Adrenal gland (tissue), 12 donors: ENCODE data around the gene ZMYND8. TPM values are rescaled to one million over a fixed set of nuclear protein-coding genes. Genes with fewer than 3 reads are reported as not detected.

Source experiments
- DNase-seq, 7 donors: peaks; one replicate each; pipeline ENCODE4 v3.0.0-alpha.2; 2019 to 2020
- H3K27ac ChIP-seq, 5 donors: fragments of 200-600 bp; sonication (generic) in 4 of 5; 1 replicate in 3 of 5; 2 replicates in 2 of 5; pipeline versions ENCODE4 v1.5.1 to v1.8.0; 2016 to 2020; ENCODE audit warnings: mild to moderate bottlenecking in 1 of 5
- H3K27me3 ChIP-seq: fragments of 200-600 bp; 2 replicates; pipeline ENCODE4 v1.8.0; 2021
- H3K36me3 ChIP-seq, 2 donors: fragments of 200-600 bp; replicated peaks in 1 of 2; 1 replicate in 1 of 2; 2 replicates in 1 of 2; pipeline versions ENCODE4 v1.5.1 to v1.8.0; 2018 to 2022
- H3K4me1 ChIP-seq, 2 donors: fragments of 200-600 bp; replicated peaks in 1 of 2; 1 replicate in 1 of 2; 2 replicates in 1 of 2; pipeline versions ENCODE4 v1.5.1 to v1.8.0; 2018 to 2021
- H3K4me3 ChIP-seq, 4 donors: fragments of 200-600 bp; sonication (generic) in 3 of 4; one replicate each; pipeline ENCODE4 v1.5.1; 2016 to 2018
- H3K9me3 ChIP-seq, 3 donors: fragments of 200-600 bp; sonication (generic) in 1 of 3; replicated peaks in 1 of 3; 1 replicate in 2 of 3; 2 replicates in 1 of 3; pipeline versions ENCODE4 v1.5.1 to v1.8.0; 2016 to 2021
- POLR2A ChIP-seq, 2 donors: fragments of 450-650 bp; IDR thresholded peaks; one replicate each; pipeline ENCODE4 v1.6.1; 2017; ENCODE audit warnings: antibody characterized with exemption in 2 of 2, mild to moderate bottlenecking in 2 of 2, moderate library complexity in 1 of 2
- WGBS, 4 donors: extraction: QIAGEN DNeasy Blood & Tissue Kit in 2 of 4; methylation state at CpG; one replicate each; pipeline versions ENCODE4 v1.1.5 to v1.1.7; 2013 to 2017; 5-methylcytosine and 5-hydroxymethylcytosine counted together
- intact Hi-C, 2 donors: fragments of 100-400 bp; cut with DNase I; formaldehyde crosslinking; loops; one replicate each; pipeline versions ENCODE4 v1.14.1 to v1.15.0; 2022 to 2023
- polyA plus RNA-seq, 3 donors: library from polyadenylated mRNA; stranded (reverse); fragments of 200-250 nt in 2 of 3; fragments of 350-450 nt in 1 of 3; fragmentation: Illumina TruSeq in 1 of 3; extraction: RNeasy Lipid Tissue Mini Kit (QIAGEN cat#74804) in 1 of 3; gene quantifications; one replicate each; pipeline ENCODE4 v1.2.3, GENCODE V29; 2013 to 2014
- total RNA-seq, 9 donors: library from RNA; depleted of rRNA in 4 of 9; stranded (reverse); fragments of >200 nt in 4 of 9; fragments of 120-200 nt in 1 of 9; fragmentation: NEBNext Ultra II Directional in 1 of 9; extraction: Animal tissue kit (Norgen Biotek cat#: 25700) in 1 of 9; gene quantifications; one replicate each; pipeline versions ENCODE4 v1.1.0 to v1.2.4, GENCODE V29; 2013 to 2023
- TF ChIP-seq, protein P1 (sequence below), 6 experiments: fragments of 450-650 bp in 4 of 6; fragments of 200-600 bp in 2 of 6; sonication (generic) in 1 of 6; IDR thresholded peaks; 1 replicate in 5 of 6; 2 replicates in 1 of 6; pipeline versions ENCODE4 v1.5.1 to v1.8.0; 2016 to 2021; ENCODE audit warnings: antibody characterized with exemption in 6 of 6, mild to moderate bottlenecking in 2 of 6, moderate library complexity in 1 of 6
- donor health status: healthy with polysubstance abuse.
- donor health status: Bipolar disorder and iron deficiency.
- donor health status: DM: yes; HTN: yes; CAD: no.
- donor health status: DM: no; HTN: no; CAD: no.
- donor health status: DM: no; HTN: no; CAD: no.
- donor health status: DM: yes; HTN: yes; CAD: no.

Gene ZMYND8
- total and polyA plus RNA-seq, 12 donors: 37.0 to 116 (median 67.2) TPM

DNA sequence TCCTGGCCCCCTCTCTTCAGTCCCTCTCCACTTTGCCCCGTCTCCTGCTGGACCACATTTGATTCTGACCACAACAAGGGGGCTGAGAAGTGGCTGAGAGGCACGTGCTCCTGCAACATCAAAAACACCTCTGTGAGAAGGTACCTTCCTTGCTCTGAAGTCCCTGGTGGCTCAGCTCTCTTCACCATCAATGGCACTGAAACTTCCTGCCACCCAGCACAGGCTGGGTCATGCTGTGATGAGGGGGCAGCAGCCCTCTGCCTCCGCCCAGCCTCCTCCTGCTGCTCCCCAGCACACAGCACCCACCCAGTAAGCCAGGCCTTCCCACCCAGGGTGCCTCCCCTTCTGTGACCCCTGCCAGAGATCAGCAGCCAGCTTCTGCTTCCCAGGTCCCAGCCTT lies 10.3 kb downstream of the ZMYND8 start:
- Histone ChIP-seq H3K9me3 (no peaks in the 10 kb centered on the region), H3K4me3 (no peak overlapping the region), H3K36me3 (peaks cover 0 to 18% of the 10 kb centered on the region in 2 donors), H3K27ac (peak overlapping the region in 3 of 5 donors; percentile 1 to 46 (median 7)), H3K4me1 (peaks cover 35 to 60% of the 10 kb centered on the region in 2 donors), H3K27me3 (no peaks in the 10 kb centered on the region)
- no peak for TF ChIP-seq POLR2A (IDR thresholded peaks at IDR 0.05)
- TF ChIP-seq, protein P1, sequence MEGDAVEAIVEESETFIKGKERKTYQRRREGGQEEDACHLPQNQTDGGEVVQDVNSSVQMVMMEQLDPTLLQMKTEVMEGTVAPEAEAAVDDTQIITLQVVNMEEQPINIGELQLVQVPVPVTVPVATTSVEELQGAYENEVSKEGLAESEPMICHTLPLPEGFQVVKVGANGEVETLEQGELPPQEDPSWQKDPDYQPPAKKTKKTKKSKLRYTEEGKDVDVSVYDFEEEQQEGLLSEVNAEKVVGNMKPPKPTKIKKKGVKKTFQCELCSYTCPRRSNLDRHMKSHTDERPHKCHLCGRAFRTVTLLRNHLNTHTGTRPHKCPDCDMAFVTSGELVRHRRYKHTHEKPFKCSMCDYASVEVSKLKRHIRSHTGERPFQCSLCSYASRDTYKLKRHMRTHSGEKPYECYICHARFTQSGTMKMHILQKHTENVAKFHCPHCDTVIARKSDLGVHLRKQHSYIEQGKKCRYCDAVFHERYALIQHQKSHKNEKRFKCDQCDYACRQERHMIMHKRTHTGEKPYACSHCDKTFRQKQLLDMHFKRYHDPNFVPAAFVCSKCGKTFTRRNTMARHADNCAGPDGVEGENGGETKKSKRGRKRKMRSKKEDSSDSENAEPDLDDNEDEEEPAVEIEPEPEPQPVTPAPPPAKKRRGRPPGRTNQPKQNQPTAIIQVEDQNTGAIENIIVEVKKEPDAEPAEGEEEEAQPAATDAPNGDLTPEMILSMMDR (IDR thresholded peaks at IDR 0.05): no peak
- intact Hi-C loops: no loop called here
- DNase-seq: no peak
- WGBS, 4 donors: 88 to 100% (median 94%) methylated on average over 1 to 3 of the region's 3 CpGs

DNA sequence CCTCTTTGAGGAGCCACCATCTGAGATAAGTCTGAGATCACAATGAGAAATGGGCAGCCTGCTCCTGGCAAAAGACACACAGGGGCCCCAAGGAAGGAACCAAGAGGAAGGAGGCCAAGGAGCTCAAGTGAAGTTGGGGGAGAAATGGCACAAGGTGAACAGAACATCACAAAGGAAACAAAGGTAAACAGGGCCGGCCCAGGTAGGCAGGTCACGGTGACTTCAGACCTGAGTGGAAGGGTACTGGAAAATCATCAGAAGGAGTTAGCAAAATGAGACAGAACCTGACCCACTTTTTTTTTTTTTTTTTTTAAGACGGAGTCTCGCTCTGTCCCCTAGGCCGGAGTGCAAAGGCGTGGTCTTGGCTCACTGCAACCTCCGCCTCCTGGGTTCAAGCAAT lies 11.3 kb downstream of the ZMYND8 start:
- H3K4me1 ChIP-seq: peaks cover 26 to 56% of the 10 kb centered on the region in 2 donors

DNA sequence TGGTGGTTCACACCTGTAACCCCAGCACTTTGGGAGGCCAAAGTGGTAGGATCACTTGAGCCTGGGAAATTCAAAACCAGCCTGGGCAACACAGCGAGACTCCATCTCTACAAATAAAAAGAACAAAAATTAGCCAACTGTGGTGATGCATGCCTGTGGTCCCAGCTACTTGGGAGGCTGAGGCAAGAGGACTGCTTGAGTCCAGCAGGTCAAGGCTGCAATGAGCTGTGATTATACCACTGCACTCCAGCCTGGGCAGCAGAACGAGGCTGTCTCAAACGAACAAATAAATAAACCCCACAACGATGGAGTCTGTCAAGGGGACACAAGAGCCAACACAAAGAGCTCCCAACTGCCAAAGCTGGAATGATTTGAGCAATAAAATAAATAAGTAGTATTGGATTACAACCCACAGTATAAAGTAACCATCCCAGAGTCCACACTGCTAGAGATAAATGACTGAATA lies 13.5 kb downstream of the ZMYND8 start:
- no peaks in the 10 kb centered on the region for H3K27me3 ChIP-seq
- H3K9me3 ChIP-seq: no peaks in the 10 kb centered on the region
- peak overlapping the region in 3 of 5 donors; percentile 26 to 57 (median 51) for H3K27ac ChIP-seq
- TF ChIP-seq POLR2A (IDR thresholded peaks at IDR 0.05): no peak
- TF ChIP-seq, protein P1 (IDR thresholded peaks at IDR 0.05): no peak
- 48 to 64% (median 53%) methylated on average over 4 of the region's 4 CpGs for WGBS, 4 donors
- no peak overlapping the region for H3K4me3 ChIP-seq
- intact Hi-C loops: no loop called here
- peaks cover 12 to 50% of the 10 kb centered on the region in 2 donors for H3K4me1 ChIP-seq
- peak in 1 of 7 donors; percentile 37 for DNase-seq
- H3K36me3 ChIP-seq: peaks cover 0 to 18% of the 10 kb centered on the region in 2 donors

More for the DNA sequence above, 11.3 kb downstream of the ZMYND8 start:
- H3K27me3 ChIP-seq: no peaks in the 10 kb centered on the region
- WGBS, 4 donors: 93 to 97% (median 94%) methylated on average over 6 to 7 of the region's 7 CpGs
- no peak overlapping the region for H3K4me3 ChIP-seq
- TF ChIP-seq, protein P1 (IDR thresholded peaks at IDR 0.05): no peak
- no peak for TF ChIP-seq POLR2A (IDR thresholded peaks at IDR 0.05)
- intact Hi-C loops: no loop called here
- DNase-seq: no peak
- peaks cover 0 to 18% of the 10 kb centered on the region in 2 donors for H3K36me3 ChIP-seq
- peak overlapping the region in 1 of 5 donors; percentile 41 for H3K27ac ChIP-seq
- no peaks in the 10 kb centered on the region for H3K9me3 ChIP-seq

DNA sequence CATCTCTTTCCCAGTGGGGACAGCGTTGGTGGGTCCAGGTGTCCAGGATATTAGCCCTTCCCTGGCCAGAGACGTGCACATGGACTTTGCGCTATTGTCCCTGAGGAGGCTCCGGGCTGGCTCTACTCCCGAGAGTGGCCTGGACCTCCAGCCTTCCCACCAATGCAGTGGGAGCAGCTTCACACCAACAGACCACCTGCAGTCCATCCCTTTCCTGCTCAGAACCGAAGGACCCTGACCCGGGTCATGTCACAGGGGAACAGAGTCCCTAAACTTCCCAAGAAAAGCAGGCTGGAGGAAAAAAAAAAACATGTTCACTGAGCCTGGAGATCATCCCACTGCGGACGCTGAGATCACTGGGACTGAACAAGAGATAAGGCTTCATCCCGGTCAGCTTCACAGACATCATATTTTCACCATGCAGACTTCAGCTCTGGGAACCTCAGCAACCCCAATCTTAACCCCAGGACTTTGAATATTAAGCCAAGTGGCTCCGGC lies 18.3 kb downstream of the ZMYND8 start:
- intact Hi-C loops: no loop called here
- no peaks in the 10 kb centered on the region for H3K9me3 ChIP-seq
- peaks cover 51 to 71% of the 10 kb centered on the region in 2 donors for H3K4me1 ChIP-seq
- peak in 1 of 2 donors; percentile 5 for TF ChIP-seq POLR2A (IDR thresholded peaks at IDR 0.05)
- TF ChIP-seq, protein P1 (IDR thresholded peaks at IDR 0.05): no peak
- peak in 2 of 7 donors; percentile 56 for DNase-seq
- H3K36me3 ChIP-seq: peaks cover 0 to under 1% of the 10 kb centered on the region in 2 donors
- no peaks in the 10 kb centered on the region for H3K27me3 ChIP-seq
- H3K27ac ChIP-seq: peak overlapping the region; percentile 17 to 94 (median 79)
- WGBS, 4 donors: 39 to 51% (median 48%) methylated on average over 11 of the region's 11 CpGs
- H3K4me3 ChIP-seq: no peak overlapping the region
